KOPT-K1 (cell line): ENCODE results near the gene CPM.
"Not testable (repeated sequence)": the region's sequence is repeated elsewhere in the genome, so short reads cannot be mapped to it uniquely, and the experiment has no call there.

Experiments
- H3K27ac ChIP-seq: fragments of 200-600 bp; sonication (generic); 2 replicates; pipeline ENCODE4 v1.5.1; 2016; ENCODE audit warnings: antibody characterized with exemption, mild to moderate bottlenecking, low read depth, low read length; ENCODE audit not compliant: poor library complexity, severe bottlenecking
- H3K36me3 ChIP-seq: fragments of 200-600 bp; sonication (generic); 2 replicates; pipeline ENCODE4 v1.5.1; 2017; ENCODE audit warnings: antibody characterized with exemption, mild to moderate bottlenecking, low read length, moderate library complexity; ENCODE audit not compliant: insufficient read depth
- H3K9me3 ChIP-seq: fragments of 200-600 bp; sonication (generic); 2 replicates; pipeline ENCODE4 v1.5.1; 2017; ENCODE audit warnings: antibody characterized with exemption, low read length, mild to moderate bottlenecking; ENCODE audit not compliant: insufficient read depth, poor library complexity, severe bottlenecking

Gene CPM

DNA sequence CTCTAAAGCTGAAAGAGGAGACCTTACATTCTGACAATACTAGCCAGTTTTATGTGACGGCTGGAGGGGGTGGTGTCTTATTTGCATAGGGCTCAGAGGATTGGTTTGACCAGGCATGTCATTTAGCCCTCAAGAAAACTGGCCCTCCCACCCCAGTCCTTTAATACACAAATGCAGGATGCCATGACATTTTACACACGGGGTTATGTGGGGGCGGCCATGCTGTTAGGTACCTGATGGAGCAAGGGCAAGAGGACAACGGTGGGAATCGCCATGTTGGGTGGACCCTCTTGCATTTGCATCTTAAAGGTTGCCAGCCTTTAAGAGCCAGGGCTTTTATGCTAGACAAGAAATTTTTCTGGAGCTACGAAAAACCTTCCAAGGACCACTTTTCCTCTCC lies 101.7 kb downstream of the CPM start:
- H3K36me3 ChIP-seq: peaks cover 95% of the 10 kb centered on the region
- no peak overlapping the region for H3K27ac ChIP-seq
- H3K9me3 ChIP-seq: no peaks in the 10 kb centered on the region

- H3K36me3 ChIP-seq: peaks cover 95% of the 10 kb centered on the region
- no peak overlapping the region for H3K27ac ChIP-seq
- no peaks in the 10 kb centered on the region for H3K9me3 ChIP-seq
Measured at GRCh38 chr12:68828672-68829068, 104.3 kb downstream of the CPM start.

DNA sequence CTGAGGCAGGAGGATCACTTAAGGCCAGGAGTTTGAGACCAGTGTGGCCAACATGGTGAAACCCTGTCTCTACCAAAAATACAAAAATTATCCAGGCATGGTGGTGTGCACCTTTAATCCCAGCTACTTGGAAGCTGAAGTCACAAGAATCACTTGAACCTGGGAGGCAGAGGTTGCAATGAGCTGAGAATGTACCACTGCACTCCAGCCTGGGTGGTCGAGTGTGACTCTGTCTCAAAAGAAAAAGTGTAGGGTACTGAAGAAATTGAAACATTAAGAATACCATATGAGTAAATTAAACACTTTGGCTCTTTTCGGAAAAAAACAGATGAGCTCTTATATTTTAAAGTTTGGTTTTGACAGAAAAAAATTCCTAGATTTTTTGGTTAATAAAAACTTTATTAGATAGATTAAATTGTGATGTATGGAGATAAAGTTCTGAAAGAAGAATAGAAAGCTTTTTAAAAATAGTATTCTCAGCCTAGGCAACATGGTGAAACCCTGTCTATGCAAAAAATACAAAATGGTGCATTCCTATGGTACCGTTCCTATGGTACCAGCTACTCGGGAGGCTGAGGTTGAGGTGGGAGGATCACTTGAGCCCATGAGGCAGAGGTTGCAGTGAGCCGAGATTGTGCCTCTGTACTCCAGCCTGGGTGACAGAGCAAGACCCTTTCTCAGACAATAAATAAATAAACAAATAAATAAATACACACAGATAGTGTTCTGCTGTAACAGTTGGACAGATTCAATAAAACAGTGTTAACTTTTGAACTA lies 104.9 kb downstream of the CPM start:
- H3K36me3 ChIP-seq: peaks cover 97% of the 10 kb centered on the region
- no peak overlapping the region for H3K27ac ChIP-seq

GRCh38 chr12:68825569-68826217 lies 107.3 kb downstream of the CPM start:
- H3K9me3 ChIP-seq: no peaks in the 10 kb centered on the region
- peaks cover 100% of the 10 kb centered on the region for H3K36me3 ChIP-seq
- no peak overlapping the region for H3K27ac ChIP-seq

More for the DNA sequence above, 104.9 kb downstream of the CPM start:
- no peaks in the 10 kb centered on the region for H3K9me3 ChIP-seq

DNA sequence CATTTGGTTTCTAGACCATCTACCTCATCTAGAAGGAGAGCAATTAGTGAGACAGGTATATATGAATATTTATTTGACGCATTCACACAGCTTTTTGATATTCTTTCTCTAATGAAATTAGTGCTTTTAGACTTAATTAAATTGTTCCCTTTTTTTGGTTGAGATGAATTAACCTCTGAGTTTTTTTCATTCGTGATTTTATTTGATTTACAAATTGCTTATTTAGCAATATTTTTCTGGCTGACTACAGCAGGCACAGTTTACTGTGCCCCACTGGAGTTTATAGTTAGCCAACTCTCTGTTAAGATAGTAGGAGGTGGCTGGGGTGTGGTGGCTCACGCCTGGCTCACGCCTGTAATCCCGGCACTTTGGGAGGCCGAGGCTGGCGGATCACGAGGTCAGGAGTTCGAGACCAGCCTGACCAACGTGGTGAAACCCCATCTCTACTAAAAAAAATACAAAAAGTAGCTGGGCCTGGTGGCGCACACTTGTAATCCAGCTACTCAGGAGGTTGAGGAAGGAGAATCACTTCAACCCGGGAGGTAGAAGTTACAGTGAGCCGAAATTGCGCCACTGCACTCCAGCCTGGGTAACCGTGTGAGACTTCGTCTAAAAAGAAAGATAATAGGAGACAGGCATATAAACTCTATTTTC lies 108.2 kb downstream of the CPM start:
- Histone ChIP-seq H3K27ac (no peak overlapping the region), H3K36me3 (peaks cover 100% of the 10 kb centered on the region), H3K9me3 (no peaks in the 10 kb centered on the region)

DNA sequence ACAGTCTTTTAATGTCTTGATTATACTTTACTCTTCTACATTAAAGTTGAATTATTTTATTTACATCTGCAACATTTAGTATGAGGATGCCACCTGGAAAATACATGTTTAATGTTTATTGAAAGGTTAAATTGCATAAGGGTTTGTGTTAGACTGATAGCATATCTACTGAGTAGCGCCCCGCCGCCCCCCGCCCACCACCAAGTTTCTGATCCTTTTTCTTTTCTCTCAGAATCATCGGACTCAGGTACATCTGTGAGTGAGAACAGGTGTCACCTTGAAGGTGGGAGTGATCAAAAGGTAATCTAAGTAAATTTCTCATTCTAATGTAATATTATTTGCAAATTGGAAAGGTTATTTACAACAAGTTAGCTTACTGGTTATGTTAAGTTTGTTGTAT lies 108.8 kb downstream of the CPM start:
- no peaks in the 10 kb centered on the region for H3K9me3 ChIP-seq
- H3K27ac ChIP-seq: no peak overlapping the region
- H3K36me3 ChIP-seq: peaks cover 100% of the 10 kb centered on the region

- no peaks in the 10 kb centered on the region for H3K9me3 ChIP-seq
- H3K27ac ChIP-seq: no peak overlapping the region
- peaks cover 100% of the 10 kb centered on the region for H3K36me3 ChIP-seq
Measured at GRCh38 chr12:68823696-68824095, 109.3 kb downstream of the CPM start.

DNA sequence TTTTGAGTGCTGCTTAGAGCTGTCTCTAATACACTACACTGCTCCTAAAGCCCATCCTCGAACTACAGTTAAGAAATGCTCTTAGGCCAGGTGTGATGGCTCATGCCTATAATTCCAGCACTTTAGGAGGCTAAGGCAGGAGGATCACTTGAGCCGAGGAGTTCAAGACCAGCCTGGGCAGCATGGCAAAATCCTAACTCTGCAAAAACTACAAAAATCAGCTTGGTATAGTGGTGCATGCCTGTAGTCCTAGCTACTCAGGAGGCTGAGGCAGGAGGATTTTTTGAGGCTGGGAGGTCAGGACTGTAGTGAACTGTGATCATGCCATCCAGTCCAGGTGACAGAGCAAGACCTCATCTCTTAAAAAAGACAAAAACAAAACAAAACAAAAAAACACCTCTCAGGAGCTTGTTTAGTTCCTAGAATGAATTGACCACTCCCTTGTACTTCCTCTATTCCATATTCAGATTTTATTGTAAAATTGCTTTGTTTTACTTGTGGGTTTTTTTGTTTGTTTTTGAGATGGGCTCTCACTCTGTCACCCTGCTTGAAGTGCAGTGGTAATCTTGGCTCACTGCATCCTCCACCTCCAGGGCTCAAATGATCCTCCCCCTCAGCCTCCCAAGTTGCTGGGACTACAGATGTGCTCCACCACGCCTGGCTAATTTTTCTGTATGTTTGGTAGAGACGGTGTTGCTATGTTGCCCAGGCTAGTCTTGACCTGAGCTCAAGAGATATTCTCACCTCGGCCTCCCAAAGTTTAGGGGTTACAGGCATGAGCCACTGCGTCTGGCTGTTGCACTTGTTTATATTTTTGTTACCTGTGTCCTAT lies 111.4 kb downstream of the CPM start:
- Histone ChIP-seq H3K36me3 (peaks cover 98% of the 10 kb centered on the region), H3K27ac (no peak overlapping the region), H3K9me3 (no peaks in the 10 kb centered on the region)

DNA sequence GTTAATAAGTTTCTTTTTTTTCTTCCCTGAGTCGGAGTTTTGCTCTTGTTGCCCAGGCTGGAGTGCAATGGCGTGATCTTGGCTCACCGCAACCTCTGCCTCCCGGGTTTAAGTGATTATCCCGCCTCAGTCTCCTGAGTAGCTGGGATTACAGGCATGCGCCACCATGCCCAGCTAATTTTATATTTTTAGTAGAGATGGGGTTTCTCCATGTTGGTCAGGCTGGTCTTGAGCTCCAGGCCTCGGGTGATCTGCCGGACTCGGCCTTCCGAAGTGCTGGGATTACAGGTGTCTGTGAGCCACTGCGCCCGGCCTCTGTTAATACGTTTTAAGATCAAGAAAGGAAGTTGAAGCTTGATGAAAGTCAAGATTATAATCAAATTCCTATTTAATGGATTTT lies 113.5 kb downstream of the CPM start:
- H3K9me3 ChIP-seq, H3K27ac ChIP-seq: not testable (repeated sequence)
- H3K36me3 ChIP-seq: peaks cover 98% of the 10 kb centered on the region

- H3K36me3 ChIP-seq: peaks cover 96% of the 10 kb centered on the region
- H3K27ac ChIP-seq: no peak overlapping the region
- no peaks in the 10 kb centered on the region for H3K9me3 ChIP-seq
Measured at GRCh38 chr12:68815928-68816800, 116.8 kb downstream of the CPM start.

- peaks cover 96% of the 10 kb centered on the region for H3K36me3 ChIP-seq
- H3K27ac ChIP-seq: no peak overlapping the region
- H3K9me3 ChIP-seq: no peaks in the 10 kb centered on the region
Measured at GRCh38 chr12:68815232-68815927, 117.6 kb downstream of the CPM start.

DNA sequence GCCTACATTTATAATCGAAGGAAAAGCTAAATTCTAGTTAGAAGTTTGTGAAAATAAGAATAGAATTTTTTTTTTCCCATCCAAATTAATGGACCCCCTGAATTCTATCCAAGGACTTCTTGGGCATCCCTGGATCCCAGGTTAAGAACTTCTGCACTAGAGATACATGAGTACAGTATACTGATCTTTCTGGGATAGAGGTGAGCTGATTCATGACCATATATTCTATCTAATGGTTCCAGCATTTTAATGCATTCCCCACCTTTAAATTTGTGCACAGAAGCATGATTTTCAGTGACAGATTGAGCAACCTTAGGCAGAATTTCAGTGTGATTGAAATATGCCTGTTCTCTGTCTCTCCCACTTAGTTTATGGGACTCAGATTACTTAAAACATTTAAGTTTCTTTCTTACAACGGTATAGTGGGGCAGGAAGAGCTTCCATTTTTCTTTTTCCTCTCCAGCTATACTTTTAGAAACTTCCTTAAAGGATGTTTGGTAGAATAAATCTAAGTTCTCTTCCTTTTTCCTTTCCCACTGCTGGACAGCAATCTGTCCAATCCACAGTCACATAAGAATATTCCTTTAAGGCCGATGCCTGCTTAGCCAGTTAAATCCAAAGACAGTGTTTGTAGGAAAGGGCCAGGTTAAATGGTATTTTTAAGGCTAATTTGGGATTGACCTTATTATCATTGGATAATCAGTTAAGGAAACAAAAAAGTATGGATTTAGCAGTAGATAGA lies 118.3 kb downstream of the CPM start:
- H3K36me3 ChIP-seq: peaks cover 93% of the 10 kb centered on the region

GRCh38 chr12:68813242-68813593 lies 119.8 kb downstream of the CPM start:
- Histone ChIP-seq H3K27ac (no peak overlapping the region), H3K9me3 (no peaks in the 10 kb centered on the region), H3K36me3 (peaks cover 85% of the 10 kb centered on the region)

More for the DNA sequence above, 118.3 kb downstream of the CPM start:
- H3K9me3 ChIP-seq: no peaks in the 10 kb centered on the region
- H3K27ac ChIP-seq: no peak overlapping the region
